Measurements from ENCODE around the gene STS. TPM values are rescaled to one million over a fixed set of nuclear protein-coding genes. Genes with fewer than 3 reads are reported as not detected.

Gene STS
- total RNA-seq, 2 donors from 2014 or later = 15.1 to 20.0 TPM

GRCh38 chrX:7184816-7185215 lies 37.3 kb downstream of the STS start:
- no peak for TF ChIP-seq CTCF (IDR thresholded peaks at IDR 0.05)
- no peaks in the 10 kb centered on the region for H3K36me3 ChIP-seq
- intact Hi-C loops (cut with DNase I) = no loop called here
- H3K4me1 ChIP-seq = no peaks in the 10 kb centered on the region
- H3K9me3 ChIP-seq = no peaks in the 10 kb centered on the region
- H3K9ac ChIP-seq (ENCODE audit: low read depth in 2 of 2, low read length in 2 of 2) = no peak overlapping the region
- DNase-seq = no peak
- H3K4me3 ChIP-seq = no peak overlapping the region
- H3K27ac ChIP-seq = no peak overlapping the region
- no peaks in the 10 kb centered on the region for H3K27me3 ChIP-seq

DNA sequence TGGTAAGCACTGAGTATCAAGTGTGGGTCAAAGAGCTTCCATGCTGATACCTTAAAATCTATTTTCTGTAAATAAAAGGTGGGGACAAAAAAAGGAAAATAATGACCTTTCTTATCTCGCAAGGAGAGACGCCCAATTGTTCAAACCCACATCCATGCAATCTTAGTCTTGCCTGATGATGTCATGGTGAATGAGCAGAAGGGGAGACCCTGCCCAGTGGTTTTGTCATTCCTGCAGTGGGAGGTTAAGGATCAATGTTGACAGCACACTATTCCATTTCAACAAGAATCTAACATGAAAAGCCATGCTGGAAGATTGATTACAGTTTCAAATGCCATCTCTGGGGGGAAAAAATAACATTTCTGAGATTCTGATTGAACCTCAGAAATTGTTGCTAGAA lies 41.2 kb downstream of the STS start:
- no peak overlapping the region for H3K4me3 ChIP-seq
- no peak for TF ChIP-seq CTCF (IDR thresholded peaks at IDR 0.05)
- no peak overlapping the region for H3K9ac ChIP-seq (ENCODE audit: low read depth in 2 of 2, low read length in 2 of 2)
- H3K36me3 ChIP-seq = no peaks in the 10 kb centered on the region
- DNase-seq = no peak
- H3K27ac ChIP-seq = no peak overlapping the region
- no peaks in the 10 kb centered on the region for H3K27me3 ChIP-seq
- H3K4me1 ChIP-seq = no peaks in the 10 kb centered on the region
- intact Hi-C loops (cut with DNase I) = no loop called here
- no peaks in the 10 kb centered on the region for H3K9me3 ChIP-seq

DNA sequence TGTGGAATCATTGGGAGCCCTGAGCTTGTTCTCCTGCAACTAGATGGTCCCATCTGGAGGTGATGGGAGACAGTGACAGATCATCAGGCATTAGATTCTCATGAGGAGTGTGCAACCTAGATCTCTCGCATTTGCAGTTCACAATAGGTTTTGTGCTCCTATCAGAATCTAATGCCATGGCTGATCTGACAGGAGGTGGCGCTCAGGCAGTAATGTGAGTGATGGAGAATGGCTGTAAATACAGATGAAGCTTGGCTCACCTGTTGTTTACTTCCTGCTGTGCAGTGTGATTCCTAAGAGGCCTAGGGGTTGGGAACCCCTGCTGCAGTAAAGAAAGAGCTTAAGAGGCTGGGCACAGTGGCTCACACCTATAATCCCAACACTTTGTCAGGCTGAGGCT lies 42.6 kb downstream of the STS start:
- Histone ChIP-seq H3K9me3 (no peaks in the 10 kb centered on the region), H3K4me3 (no peak overlapping the region), H3K27ac (no peak overlapping the region), H3K4me1 (no peaks in the 10 kb centered on the region), H3K9ac (ENCODE audit: low read depth in 2 of 2, low read length in 2 of 2) (no peak overlapping the region), H3K27me3 (no peaks in the 10 kb centered on the region), H3K36me3 (no peaks in the 10 kb centered on the region)
- no peak for DNase-seq
- intact Hi-C loops (cut with DNase I) = no loop called here
- TF ChIP-seq CTCF (IDR thresholded peaks at IDR 0.05) = no peak

DNA sequence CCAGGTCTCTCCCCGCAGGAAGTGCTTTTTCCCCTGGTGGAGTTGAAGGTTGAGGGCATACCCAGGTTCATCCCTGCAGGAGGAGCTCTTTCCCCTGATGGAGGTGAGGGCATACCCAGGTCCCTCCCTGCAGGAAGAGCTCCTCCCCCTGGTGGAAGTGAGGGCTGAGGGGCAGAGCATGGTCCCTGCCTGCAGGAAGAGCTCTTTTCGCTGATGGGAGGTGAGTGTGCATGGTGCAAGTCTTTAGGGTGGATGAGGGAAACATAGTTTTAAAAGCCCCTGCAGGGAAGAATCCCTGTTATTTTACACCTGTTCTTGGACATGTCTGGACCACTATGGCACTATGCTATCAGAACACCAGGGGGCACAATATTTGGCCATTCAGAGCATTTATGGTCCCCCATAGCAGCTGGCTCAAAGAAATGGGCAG lies 44.2 kb downstream of the STS start:
- H3K27ac ChIP-seq = no peak overlapping the region
- intact Hi-C loops (cut with DNase I) = no loop called here
- no peaks in the 10 kb centered on the region for H3K4me1 ChIP-seq
- no peak for DNase-seq
- H3K4me3 ChIP-seq = no peak overlapping the region
- no peaks in the 10 kb centered on the region for H3K36me3 ChIP-seq
- no peaks in the 10 kb centered on the region for H3K9me3 ChIP-seq
- no peak for TF ChIP-seq CTCF (IDR thresholded peaks at IDR 0.05)
- no peak overlapping the region for H3K9ac ChIP-seq (ENCODE audit: low read depth in 2 of 2, low read length in 2 of 2)
- no peaks in the 10 kb centered on the region for H3K27me3 ChIP-seq

DNA sequence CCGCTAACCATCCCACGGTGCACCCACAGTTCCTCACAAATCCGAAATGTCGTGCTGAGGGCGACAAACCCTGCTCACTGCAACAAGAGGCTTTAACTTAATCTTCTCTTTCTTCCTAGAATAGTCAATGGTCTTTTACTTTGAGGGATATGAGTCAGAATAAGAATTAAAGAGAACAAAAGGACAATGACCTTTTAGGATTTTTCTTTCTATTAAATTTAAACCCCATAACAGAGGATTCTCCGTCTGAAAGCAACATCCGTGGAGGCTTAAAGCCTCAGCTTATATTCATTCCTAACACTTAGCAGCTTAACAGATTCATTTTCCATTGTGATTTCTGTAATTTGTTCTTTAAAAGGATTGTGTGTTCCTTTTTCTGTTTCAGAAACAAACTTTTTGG lies 45.4 kb downstream of the STS start:
- Histone ChIP-seq H3K4me1 (no peaks in the 10 kb centered on the region), H3K27ac (no peak overlapping the region), H3K9ac (ENCODE audit: low read depth in 2 of 2, low read length in 2 of 2) (no peak overlapping the region), H3K27me3 (no peaks in the 10 kb centered on the region), H3K36me3 (no peaks in the 10 kb centered on the region), H3K4me3 (no peak overlapping the region), H3K9me3 (no peaks in the 10 kb centered on the region)
- no peak for DNase-seq
- no peak for TF ChIP-seq CTCF (IDR thresholded peaks at IDR 0.05)
- intact Hi-C loops (cut with DNase I) = no loop called here

DNA sequence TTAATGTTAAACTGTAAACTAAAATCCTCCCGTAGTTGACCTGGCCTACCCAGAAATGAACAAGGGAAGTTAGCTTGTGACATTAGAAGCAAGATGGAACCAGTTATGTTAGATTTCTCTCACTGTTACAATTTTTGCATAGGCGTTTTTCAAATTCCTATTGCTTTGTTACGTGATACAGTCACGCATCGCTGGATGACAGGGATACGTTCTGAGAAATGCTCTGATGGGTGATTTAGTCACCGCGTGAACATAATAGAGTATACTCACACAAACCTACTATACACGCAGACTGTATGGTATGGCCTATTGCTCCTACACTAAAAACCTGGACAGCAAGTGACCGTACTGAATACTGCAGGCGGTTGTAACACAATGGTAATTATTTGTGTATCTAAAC lies 47.1 kb downstream of the STS start:
- H3K9ac ChIP-seq (ENCODE audit: low read depth in 2 of 2, low read length in 2 of 2) = no peak overlapping the region
- no peaks in the 10 kb centered on the region for H3K36me3 ChIP-seq
- intact Hi-C loops (cut with DNase I) = no loop called here
- no peaks in the 10 kb centered on the region for H3K4me1 ChIP-seq
- H3K27ac ChIP-seq = no peak overlapping the region
- no peak for TF ChIP-seq CTCF (IDR thresholded peaks at IDR 0.05)
- DNase-seq = no peak
- no peaks in the 10 kb centered on the region for H3K27me3 ChIP-seq
- no peaks in the 10 kb centered on the region for H3K9me3 ChIP-seq
- H3K4me3 ChIP-seq = no peak overlapping the region

Data from colonic mucosa (tissue), 4 donors.